ENCODE results near the gene KCNS3. TPM values are rescaled to one million over a fixed set of nuclear protein-coding genes. Genes with fewer than 3 reads are reported as not detected.

KCNS3 gene
- polyA plus RNA-seq, 1 of the 3 experiments (the other 2 are of a cell fraction) = 0.07 TPM

DNA sequence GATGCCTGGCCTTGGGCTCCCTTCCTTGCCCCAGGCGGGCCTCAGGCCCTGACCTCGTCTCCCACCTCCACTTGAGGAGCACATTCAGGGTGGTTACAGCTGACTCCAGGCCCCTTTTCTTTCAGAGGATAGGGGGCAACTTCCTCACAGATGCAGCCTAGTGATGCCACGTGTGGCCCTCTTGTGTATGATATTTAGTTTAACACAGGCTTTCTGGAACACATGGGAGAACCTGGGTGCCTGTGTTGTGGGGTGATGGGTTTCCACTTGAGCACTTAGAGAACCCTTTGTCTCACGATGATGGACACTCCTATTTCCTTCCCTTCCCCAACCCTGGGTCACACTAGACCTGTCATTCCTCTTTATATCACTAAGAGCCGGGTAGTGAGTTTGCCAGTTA, 6.8 kb upstream of the KCNS3 start (continued):
- TF ChIP-seq, protein P1, sequence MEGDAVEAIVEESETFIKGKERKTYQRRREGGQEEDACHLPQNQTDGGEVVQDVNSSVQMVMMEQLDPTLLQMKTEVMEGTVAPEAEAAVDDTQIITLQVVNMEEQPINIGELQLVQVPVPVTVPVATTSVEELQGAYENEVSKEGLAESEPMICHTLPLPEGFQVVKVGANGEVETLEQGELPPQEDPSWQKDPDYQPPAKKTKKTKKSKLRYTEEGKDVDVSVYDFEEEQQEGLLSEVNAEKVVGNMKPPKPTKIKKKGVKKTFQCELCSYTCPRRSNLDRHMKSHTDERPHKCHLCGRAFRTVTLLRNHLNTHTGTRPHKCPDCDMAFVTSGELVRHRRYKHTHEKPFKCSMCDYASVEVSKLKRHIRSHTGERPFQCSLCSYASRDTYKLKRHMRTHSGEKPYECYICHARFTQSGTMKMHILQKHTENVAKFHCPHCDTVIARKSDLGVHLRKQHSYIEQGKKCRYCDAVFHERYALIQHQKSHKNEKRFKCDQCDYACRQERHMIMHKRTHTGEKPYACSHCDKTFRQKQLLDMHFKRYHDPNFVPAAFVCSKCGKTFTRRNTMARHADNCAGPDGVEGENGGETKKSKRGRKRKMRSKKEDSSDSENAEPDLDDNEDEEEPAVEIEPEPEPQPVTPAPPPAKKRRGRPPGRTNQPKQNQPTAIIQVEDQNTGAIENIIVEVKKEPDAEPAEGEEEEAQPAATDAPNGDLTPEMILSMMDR (IDR thresholded peaks at IDR 0.05) = no peak
- TF ChIP-seq FOXJ3 (CRISPR knock-in tag; IDR thresholded peaks at IDR 0.05) (no peak), TAF1 (IDR thresholded peaks at IDR 0.05; ENCODE audit: borderline replicate concordance, low read depth, low read length) (no peak), EZH2phosphoT487 (IDR thresholded peaks at IDR 0.05; ENCODE audit: borderline replicate concordance, low read depth) (no peak), GABPA (IDR thresholded peaks at IDR 0.05; ENCODE audit: low read depth) (no peak), ELF1 (IDR thresholded peaks at IDR 0.05) (no peak), JUND (IDR thresholded peaks at IDR 0.05) (no peak)
- TF ChIP-seq, protein P2, sequence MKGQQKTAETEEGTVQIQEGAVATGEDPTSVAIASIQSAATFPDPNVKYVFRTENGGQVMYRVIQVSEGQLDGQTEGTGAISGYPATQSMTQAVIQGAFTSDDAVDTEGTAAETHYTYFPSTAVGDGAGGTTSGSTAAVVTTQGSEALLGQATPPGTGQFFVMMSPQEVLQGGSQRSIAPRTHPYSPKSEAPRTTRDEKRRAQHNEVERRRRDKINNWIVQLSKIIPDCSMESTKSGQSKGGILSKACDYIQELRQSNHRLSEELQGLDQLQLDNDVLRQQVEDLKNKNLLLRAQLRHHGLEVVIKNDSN (IDR thresholded peaks at IDR 0.05; ENCODE audit: borderline replicate concordance, low read depth) = no peak

DNA sequence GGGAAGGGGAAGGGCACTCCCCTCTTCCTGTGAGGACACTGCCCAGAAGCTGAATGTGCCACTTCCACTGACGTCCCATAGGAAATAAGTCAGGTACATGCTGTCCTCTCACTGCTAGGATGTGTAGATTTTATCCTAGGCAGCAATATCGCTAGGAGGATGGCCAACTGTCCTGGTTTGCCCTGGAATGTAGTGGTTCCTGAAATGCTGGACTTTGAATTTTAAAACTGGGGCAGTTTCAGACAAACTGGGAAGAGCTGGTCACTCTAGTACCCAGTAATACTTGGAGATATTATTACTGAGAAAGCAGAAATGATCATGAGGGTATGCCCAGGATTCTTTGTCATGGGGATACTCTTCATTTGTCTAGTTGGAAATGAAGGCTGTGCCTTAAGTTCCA, 5.4 kb upstream of the KCNS3 start:
- Histone ChIP-seq H3F3A (replicated peaks; ENCODE audit: insufficient read depth) (no peaks in the 10 kb centered on the region), H3K79me2 (ENCODE audit: insufficient read depth) (no peaks in the 10 kb centered on the region), H3K36me3 (replicated peaks in 1 of 2; ENCODE audit: control insufficient read depth in 1 of 2, insufficient read depth in 2 of 2, low read length in 1 of 2) (no peaks in the 10 kb centered on the region), H3K4me2 (no peak overlapping the region), H2AFZ (ENCODE audit: low read depth) (no peak overlapping the region), H4K20me1 (ENCODE audit: insufficient read depth) (no peaks in the 10 kb centered on the region), H3K9ac (no peak overlapping the region), H3K27ac (ENCODE audit: low read depth in 2 of 2, low read length in 1 of 2) (no peak overlapping the region), H3K4me1 (ENCODE audit: control insufficient read depth in 1 of 2, insufficient read depth in 2 of 2, low read depth in 1 of 2, low read length in 1 of 2) (peaks cover 0 to 2% of the 10 kb centered on the region in 2 experiments; a peak in 1 of 4 replicates), H3K27me3 (ENCODE audit: insufficient read depth) (peaks cover 38% of the 10 kb centered on the region), H3K9me2 (no peaks in the 10 kb centered on the region), H3K4me3 (ENCODE audit: low read depth in 2 of 2, low read length in 1 of 2) (no peak overlapping the region), H3K9me3 (no peaks in the 10 kb centered on the region)
- ChIA-PET POLR2A (no interaction called here), CTCF (interaction anchor here (0.9 kb wide), 1 partner anchor 12 kb away, joined by 3 read pairs; no protein-coding TSS in a partner anchor)
- no peak for DNase-seq
- WGBS (ENCODE audit: low lambda C conversion rate) = 0% methylated on average over 2 of the region's 2 CpGs
- TF ChIP-seq MEF2A (IDR thresholded peaks at IDR 0.05; ENCODE audit: borderline replicate concordance, low read depth) (no peak), RXRA (IDR thresholded peaks at IDR 0.05; ENCODE audit: borderline replicate concordance, low read depth) (no peak), RAD21 (IDR thresholded peaks at IDR 0.05; ENCODE audit: low read length) (no peak)
- TF ChIP-seq, protein P3, sequence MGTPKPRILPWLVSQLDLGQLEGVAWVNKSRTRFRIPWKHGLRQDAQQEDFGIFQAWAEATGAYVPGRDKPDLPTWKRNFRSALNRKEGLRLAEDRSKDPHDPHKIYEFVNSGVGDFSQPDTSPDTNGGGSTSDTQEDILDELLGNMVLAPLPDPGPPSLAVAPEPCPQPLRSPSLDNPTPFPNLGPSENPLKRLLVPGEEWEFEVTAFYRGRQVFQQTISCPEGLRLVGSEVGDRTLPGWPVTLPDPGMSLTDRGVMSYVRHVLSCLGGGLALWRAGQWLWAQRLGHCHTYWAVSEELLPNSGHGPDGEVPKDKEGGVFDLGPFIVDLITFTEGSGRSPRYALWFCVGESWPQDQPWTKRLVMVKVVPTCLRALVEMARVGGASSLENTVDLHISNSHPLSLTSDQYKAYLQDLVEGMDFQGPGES (IDR thresholded peaks at IDR 0.05; ENCODE audit: low read depth, low read length) = no peak
- TF ChIP-seq, protein P4, sequence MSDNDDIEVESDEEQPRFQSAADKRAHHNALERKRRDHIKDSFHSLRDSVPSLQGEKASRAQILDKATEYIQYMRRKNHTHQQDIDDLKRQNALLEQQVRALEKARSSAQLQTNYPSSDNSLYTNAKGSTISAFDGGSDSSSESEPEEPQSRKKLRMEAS (IDR thresholded peaks at IDR 0.05; ENCODE audit: low read depth) = no peak
